Suprapubic skin (tissue), 4 donors: ENCODE data around the gene CLDN19. TPM values are rescaled to one million over a fixed set of nuclear protein-coding genes. Genes with fewer than 3 reads are reported as not detected.

Experiments
- DNase-seq, 2 donors: peaks; one replicate each; pipeline ENCODE4 v3.0.0-alpha.2; 2019; ENCODE audit warnings: low spot score in 2 of 2
- H3K27ac ChIP-seq: fragments of 200-600 bp; sonication (generic); one replicate; pipeline ENCODE4 v1.5.1; 2019
- H3K27me3 ChIP-seq: fragments of 200-600 bp; sonication (generic); one replicate; pipeline ENCODE4 v1.5.1; 2019
- H3K36me3 ChIP-seq: fragments of 200-600 bp; sonication (generic); one replicate; pipeline ENCODE4 v1.5.1; 2019
- H3K4me1 ChIP-seq: fragments of 200-600 bp; sonication (generic); one replicate; pipeline ENCODE4 v1.5.1; 2019
- H3K4me3 ChIP-seq: fragments of 200-600 bp; sonication (generic); one replicate; pipeline ENCODE4 v1.5.1; 2019; ENCODE audit warnings: mild to moderate bottlenecking
- H3K9me3 ChIP-seq: fragments of 200-600 bp; sonication (generic); one replicate; pipeline ENCODE4 v1.5.1; 2019
- EP300 ChIP-seq: sonication (generic); formaldehyde crosslinking; IDR thresholded peaks from one replicate; pipeline ENCODE4 v1.6.1; 2017; ENCODE audit warnings: antibody characterized with exemption
- POLR2A ChIP-seq, 2 donors: fragments of 450-650 bp; IDR thresholded peaks; one replicate each; pipeline ENCODE4 v1.6.1; 2017; ENCODE audit warnings: antibody characterized with exemption in 2 of 2, mild to moderate bottlenecking in 2 of 2, moderate library complexity in 2 of 2
- POLR2AphosphoS5 ChIP-seq, 3 donors: sonication (generic); formaldehyde crosslinking; IDR thresholded peaks; one replicate each; pipeline ENCODE4 v1.6.1; 2017; ENCODE audit warnings: antibody characterized with exemption in 3 of 3
- WGBS: methylation state at CpG from one replicate; pipeline ENCODE4 v1.1.5; 2018; 5-methylcytosine and 5-hydroxymethylcytosine counted together
- total RNA-seq, 4 donors: library from RNA; depleted of rRNA; stranded (reverse); fragments of >200 nt; gene quantifications; one replicate each; pipeline ENCODE4 v1.1.0, GENCODE V29; 2016
- TF ChIP-seq, protein P1 (sequence below), 2 donors: fragments of 200-600 bp in 1 of 2; fragments of 450-650 bp in 1 of 2; sonication (generic) in 1 of 2; IDR thresholded peaks; one replicate each; pipeline ENCODE4 v1.5.1; 2016 to 2019; ENCODE audit warnings: antibody characterized with exemption in 2 of 2, mild to moderate bottlenecking in 1 of 2, moderate library complexity in 1 of 2

Gene CLDN19
- total RNA-seq, 4 donors from 2014 or later = 0.38 to 0.98 (median 0.44) TPM; not detected in 1

DNA sequence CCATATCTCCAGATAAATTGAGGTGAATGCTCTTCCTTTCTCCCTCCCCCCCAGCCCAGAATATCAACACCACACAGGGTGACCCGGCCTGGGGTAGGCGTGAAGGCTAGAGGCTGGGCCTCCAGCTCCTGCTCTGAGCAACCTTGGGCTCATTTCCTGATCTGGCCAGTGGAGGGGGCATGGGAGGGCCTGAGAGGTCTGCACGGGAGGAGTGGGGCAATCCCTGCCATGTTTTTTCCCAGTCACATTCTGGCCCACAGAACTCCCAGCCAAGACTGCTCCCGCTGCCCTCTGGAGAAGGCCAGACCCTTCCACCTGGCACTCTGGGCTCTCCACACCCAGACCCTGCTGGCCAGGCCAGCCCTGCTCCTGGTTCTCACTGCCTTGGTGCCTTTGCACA lies 3.9 kb downstream of the CLDN19 start:
- no peaks in the 10 kb centered on the region for H3K9me3 ChIP-seq
- peaks cover 37% of the 10 kb centered on the region for H3K4me1 ChIP-seq
- peak in 1 of 2 donors; percentile 42 for DNase-seq
- H3K27me3 ChIP-seq = no peaks in the 10 kb centered on the region
- no peak overlapping the region for H3K27ac ChIP-seq
- no peak for TF ChIP-seq EP300
- TF ChIP-seq POLR2A (IDR thresholded peaks at IDR 0.05) = no peak
- TF ChIP-seq, protein P1, sequence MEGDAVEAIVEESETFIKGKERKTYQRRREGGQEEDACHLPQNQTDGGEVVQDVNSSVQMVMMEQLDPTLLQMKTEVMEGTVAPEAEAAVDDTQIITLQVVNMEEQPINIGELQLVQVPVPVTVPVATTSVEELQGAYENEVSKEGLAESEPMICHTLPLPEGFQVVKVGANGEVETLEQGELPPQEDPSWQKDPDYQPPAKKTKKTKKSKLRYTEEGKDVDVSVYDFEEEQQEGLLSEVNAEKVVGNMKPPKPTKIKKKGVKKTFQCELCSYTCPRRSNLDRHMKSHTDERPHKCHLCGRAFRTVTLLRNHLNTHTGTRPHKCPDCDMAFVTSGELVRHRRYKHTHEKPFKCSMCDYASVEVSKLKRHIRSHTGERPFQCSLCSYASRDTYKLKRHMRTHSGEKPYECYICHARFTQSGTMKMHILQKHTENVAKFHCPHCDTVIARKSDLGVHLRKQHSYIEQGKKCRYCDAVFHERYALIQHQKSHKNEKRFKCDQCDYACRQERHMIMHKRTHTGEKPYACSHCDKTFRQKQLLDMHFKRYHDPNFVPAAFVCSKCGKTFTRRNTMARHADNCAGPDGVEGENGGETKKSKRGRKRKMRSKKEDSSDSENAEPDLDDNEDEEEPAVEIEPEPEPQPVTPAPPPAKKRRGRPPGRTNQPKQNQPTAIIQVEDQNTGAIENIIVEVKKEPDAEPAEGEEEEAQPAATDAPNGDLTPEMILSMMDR (IDR thresholded peaks at IDR 0.05) = no peak
- no peak for TF ChIP-seq POLR2AphosphoS5 (IDR thresholded peaks at IDR 0.05)
- H3K36me3 ChIP-seq = no peaks in the 10 kb centered on the region
- 41% methylated on average over 4 of the region's 4 CpGs for WGBS
- H3K4me3 ChIP-seq = no peak overlapping the region

DNA sequence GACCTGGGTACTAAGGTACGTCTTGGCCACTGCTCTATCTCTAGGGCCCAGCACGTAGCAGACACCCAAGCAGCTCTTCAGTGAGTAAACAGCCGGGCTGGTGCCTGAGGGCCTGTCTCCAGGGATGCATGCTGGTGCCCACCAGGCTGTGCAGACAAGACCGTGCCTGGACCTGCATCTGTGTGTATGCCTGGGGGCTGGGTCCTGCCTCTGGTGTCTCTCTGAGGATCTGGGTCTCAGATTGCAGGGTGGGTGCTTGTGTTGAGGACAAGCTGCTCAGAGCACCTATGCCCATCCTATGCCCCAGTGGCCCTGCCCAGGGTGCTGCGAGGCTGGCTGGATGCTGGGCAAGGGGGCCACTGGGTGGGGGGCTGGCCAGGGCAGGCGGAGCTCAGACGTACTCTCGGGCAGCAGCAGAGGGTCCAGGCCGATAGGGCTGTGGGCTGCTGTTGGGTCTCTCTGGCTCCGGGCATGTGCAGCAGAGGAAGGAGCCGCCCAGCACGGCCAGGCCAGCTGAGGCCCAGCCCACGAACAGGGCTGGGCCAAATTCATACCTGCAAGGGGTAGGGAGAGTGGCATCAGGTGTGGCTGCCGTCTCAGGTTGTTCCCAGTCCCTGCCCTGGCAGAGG lies 4.4 kb downstream of the CLDN19 start:
- H3K36me3 ChIP-seq = no peaks in the 10 kb centered on the region
- DNase-seq = peak in 1 of 2 donors; percentile 58
- no peaks in the 10 kb centered on the region for H3K27me3 ChIP-seq
- WGBS = no CpG with 5 or more reads among the region's 14 CpGs
- TF ChIP-seq POLR2AphosphoS5 (IDR thresholded peaks at IDR 0.05) = no peak
- TF ChIP-seq POLR2A (IDR thresholded peaks at IDR 0.05) = no peak
- TF ChIP-seq, protein P1 (IDR thresholded peaks at IDR 0.05) = no peak
- TF ChIP-seq EP300 = no peak
- no peak overlapping the region for H3K4me3 ChIP-seq
- peaks cover 37% of the 10 kb centered on the region for H3K4me1 ChIP-seq
- H3K9me3 ChIP-seq = no peaks in the 10 kb centered on the region
- H3K27ac ChIP-seq = no peak overlapping the region

DNA sequence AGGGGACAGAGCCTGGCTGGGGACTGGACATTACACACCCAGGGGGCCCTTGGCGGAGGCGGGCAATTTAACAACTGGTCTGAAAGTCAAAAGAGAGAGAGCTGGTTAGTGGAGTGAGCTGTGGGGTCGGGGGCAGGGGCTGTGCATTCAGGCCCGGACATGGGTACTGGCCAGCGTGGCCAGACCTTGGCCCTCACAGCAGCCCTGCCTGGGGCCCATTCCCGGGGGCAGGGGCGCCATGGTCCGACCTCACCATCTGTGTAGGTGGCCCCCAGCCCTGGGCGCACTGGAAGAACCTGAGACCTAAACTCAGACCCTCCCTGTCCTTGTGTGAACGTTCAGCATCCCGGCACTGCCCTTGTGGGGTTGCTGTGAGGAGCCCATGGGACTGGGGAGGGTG lies 5.0 kb downstream of the CLDN19 start:
- Histone ChIP-seq H3K9me3 (no peaks in the 10 kb centered on the region), H3K27me3 (no peaks in the 10 kb centered on the region), H3K27ac (no peak overlapping the region), H3K36me3 (no peaks in the 10 kb centered on the region), H3K4me3 (no peak overlapping the region), H3K4me1 (peaks cover 33% of the 10 kb centered on the region)
- no peak for TF ChIP-seq POLR2A (IDR thresholded peaks at IDR 0.05)
- no peak for TF ChIP-seq POLR2AphosphoS5 (IDR thresholded peaks at IDR 0.05)
- TF ChIP-seq EP300 = no peak
- TF ChIP-seq, protein P1 (IDR thresholded peaks at IDR 0.05) = no peak
- no peak for DNase-seq
- WGBS = 81% methylated on average over 7 of the region's 11 CpGs

DNA sequence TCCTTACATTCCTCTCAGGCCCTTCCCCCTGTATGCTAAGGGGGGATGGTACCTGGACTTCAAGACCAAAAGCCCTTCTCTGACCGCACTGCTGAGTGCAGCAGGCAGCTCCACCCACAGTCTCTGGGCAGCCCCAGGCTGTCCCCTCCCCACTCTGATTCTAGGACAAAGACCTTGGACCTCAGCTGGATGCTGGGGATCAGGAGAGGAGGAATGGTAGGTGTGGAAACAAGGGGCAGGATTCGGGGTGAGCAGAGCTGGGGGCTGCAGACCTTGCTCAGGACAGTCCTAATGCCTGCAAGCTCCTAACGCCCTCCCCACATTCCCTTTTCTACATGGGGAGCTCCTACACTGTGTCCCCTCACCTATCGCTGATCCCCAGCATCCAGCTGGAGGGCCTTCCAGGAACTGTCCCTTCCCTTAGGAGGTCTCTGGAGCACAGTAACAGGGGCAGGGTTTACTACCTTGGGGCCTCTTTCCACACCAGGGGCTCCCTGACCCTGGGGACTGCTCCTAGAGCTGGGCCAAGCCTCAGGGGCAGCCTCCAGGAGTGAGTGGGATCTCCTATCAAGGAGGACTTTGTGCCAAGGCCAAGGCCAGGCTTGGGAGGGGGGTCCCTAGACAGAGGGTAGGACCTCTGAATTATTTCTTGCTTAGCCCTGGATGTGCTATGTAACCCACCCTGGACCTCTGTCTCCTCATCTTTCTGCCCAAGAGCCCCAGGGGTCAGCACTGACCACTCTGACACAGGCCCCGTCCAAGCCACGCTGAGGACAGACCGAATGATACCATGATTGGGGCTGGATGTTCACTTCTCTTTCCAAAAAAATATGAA lies 5.6 kb downstream of the CLDN19 start:
- peak in 1 of 2 donors; percentile 14 for DNase-seq
- Histone ChIP-seq H3K4me1 (peaks cover 29% of the 10 kb centered on the region), H3K27me3 (no peaks in the 10 kb centered on the region), H3K9me3 (no peaks in the 10 kb centered on the region), H3K4me3 (no peak overlapping the region), H3K36me3 (no peaks in the 10 kb centered on the region), H3K27ac (no peak overlapping the region)
- 94% methylated on average over 6 of the region's 7 CpGs for WGBS
- TF ChIP-seq, protein P1 (IDR thresholded peaks at IDR 0.05) = no peak
- TF ChIP-seq POLR2AphosphoS5 (IDR thresholded peaks at IDR 0.05) (no peak), EP300 (no peak), POLR2A (IDR thresholded peaks at IDR 0.05) (no peak)
